ENCODE data around the gene HADHA. TPM values are rescaled to one million over a fixed set of nuclear protein-coding genes. Genes with fewer than 3 reads are reported as not detected.
"Not testable (repeated sequence)": the region's sequence is repeated elsewhere in the genome, so short reads cannot be mapped to it uniquely, and the experiment has no call there.

HADHA gene
- total RNA-seq, 4 donors from 2014 or later = 93.8 to 151 (median 110) TPM

DNA sequence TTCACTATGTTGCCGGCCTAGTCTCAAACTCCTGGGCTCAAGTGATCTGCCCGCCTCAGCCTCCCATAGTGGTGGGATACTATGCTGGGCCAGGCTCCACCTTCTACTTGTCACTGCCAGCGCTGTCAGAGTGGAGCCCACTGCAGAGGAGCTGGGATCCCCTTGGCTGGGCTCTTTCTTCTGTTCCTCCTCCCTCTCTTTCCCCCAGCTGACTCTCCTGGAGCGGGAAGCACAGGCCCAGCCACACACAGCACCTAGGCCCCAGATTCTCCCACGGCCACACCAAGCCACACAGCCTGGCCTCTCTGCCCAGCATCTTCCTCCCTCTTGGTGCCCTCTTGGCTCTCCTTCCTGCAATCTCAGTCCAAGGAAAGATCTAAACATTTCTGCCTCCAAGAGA lies 75.2 kb downstream of the HADHA start:
- no peak for DNase-seq
- TF ChIP-seq, protein P1, sequence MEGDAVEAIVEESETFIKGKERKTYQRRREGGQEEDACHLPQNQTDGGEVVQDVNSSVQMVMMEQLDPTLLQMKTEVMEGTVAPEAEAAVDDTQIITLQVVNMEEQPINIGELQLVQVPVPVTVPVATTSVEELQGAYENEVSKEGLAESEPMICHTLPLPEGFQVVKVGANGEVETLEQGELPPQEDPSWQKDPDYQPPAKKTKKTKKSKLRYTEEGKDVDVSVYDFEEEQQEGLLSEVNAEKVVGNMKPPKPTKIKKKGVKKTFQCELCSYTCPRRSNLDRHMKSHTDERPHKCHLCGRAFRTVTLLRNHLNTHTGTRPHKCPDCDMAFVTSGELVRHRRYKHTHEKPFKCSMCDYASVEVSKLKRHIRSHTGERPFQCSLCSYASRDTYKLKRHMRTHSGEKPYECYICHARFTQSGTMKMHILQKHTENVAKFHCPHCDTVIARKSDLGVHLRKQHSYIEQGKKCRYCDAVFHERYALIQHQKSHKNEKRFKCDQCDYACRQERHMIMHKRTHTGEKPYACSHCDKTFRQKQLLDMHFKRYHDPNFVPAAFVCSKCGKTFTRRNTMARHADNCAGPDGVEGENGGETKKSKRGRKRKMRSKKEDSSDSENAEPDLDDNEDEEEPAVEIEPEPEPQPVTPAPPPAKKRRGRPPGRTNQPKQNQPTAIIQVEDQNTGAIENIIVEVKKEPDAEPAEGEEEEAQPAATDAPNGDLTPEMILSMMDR (IDR thresholded peaks at IDR 0.05) = no peak
- no peak for TF ChIP-seq POLR2A (IDR thresholded peaks at IDR 0.05)
- Histone ChIP-seq H3K9me3 (no peaks in the 10 kb centered on the region), H3K27ac (no peak overlapping the region), H3K36me3 (no peaks in the 10 kb centered on the region), H3K4me1 (peaks cover 0 to 11% of the 10 kb centered on the region in 2 donors), H3K4me3 (no peak overlapping the region), H3K27me3 (peaks cover 10 to 17% of the 10 kb centered on the region in 2 donors)
- intact Hi-C loops (cut with DNase I; ENCODE audit: low total_unique reads) = no loop called here

DNA sequence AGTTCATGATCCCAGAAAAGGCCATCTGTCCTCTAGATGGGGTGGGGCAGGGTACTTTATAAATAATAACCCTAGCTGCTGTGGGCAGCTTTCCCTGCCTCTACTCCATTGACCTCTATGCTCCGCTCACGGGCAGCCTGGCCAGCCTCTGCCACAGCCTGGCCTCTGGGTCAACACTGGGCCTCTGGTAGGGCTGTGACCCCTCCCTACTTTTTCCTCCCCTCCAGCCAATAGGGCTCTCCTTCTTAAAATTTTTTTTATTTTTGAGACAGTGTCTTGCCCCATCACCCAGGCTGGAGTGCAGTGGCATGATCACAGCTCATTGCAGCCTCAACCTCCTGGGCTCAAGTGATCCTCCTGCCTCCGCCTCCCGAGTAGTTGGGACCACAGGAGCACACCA lies 75.6 kb downstream of the HADHA start:
- DNase-seq = no peak
- intact Hi-C loops (cut with DNase I; ENCODE audit: low total_unique reads) = no loop called here
- Histone ChIP-seq H3K9me3 (no peaks in the 10 kb centered on the region), H3K27me3 (peaks cover 6 to 12% of the 10 kb centered on the region in 2 donors), H3K27ac (no peak overlapping the region), H3K4me3 (no peak overlapping the region), H3K4me1 (peaks cover 0 to 8% of the 10 kb centered on the region in 2 donors), H3K36me3 (no peaks in the 10 kb centered on the region)
- TF ChIP-seq, protein P1 (IDR thresholded peaks at IDR 0.05) = no peak
- TF ChIP-seq POLR2A (IDR thresholded peaks at IDR 0.05) = no peak

DNA sequence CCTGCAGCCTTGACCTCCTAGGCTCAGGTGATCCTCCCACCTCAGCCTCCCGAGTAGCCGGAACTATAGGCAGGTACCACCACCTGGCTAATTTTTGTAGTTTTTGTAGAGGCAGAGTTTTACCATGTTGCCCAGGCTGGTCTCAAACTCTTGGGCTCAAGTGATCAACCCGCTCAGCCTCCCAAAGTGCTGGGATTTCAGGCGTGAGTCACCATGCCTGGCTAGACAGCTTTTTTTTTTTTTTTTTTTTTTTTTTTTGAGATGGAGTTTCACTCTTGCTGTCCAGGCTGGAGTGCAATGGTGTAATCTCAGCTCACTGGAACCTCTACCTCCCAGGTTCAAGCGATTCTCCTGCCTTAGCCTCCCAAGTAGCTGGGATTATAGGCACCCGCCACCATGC lies 77.9 kb downstream of the HADHA start:
- intact Hi-C loops (cut with DNase I; ENCODE audit: low total_unique reads); H3K36me3 ChIP-seq; H3K4me1 ChIP-seq; H3K27me3 ChIP-seq; H3K27ac ChIP-seq; H3K4me3 ChIP-seq; H3K9me3 ChIP-seq; DNase-seq: not testable (repeated sequence)

DNA sequence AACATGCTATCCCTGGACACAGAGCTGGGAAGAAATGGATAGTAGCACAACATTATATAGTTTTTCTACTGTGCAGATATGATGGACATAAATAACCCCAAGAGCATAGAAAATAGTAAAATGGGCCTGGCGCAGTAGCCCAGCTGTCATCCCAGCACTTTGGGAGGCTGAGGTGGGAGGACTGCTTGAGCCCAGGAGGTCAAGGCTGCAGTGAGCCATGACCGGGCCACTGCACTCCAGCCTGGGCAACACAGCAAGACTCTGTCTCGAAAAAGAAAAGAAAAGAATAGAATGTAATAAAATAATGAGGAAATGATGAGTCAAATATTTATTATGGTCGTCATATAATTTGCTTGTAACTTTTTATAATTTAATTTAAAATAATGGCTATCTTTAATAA lies 79.0 kb downstream of the HADHA start:
- H3K4me1 ChIP-seq = no peaks in the 10 kb centered on the region

DNA sequence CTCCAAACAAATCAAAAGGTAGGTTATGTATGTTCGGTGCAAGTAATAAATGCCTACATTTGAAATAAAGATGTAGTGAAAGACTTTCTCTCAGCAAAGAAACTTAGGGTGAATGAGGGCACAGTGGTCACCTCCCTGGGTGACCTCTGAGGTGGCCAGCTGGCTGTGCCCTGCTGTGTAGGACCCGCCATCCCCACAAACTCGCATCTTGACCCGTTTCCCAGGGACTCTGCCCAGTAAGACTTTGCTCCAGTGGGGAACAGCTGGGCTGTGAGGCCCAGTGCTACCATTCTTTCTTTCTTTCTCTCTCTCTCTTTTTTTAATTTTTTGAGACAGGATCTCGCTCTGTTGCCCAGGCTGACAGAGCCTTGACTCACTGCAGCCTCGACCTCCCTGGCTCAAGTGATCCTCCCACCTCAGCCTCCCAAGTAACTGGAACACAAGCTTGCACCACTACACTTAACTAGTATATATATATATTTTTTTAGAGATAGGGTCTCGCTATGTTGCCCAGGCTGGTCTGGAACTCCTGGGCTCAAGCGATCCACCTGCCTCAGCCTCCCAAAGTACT lies 79.7 kb downstream of the HADHA start:
- H3K36me3 ChIP-seq = no peaks in the 10 kb centered on the region
- no peak overlapping the region for H3K4me3 ChIP-seq
- no peaks in the 10 kb centered on the region for H3K4me1 ChIP-seq
- TF ChIP-seq, protein P1 (IDR thresholded peaks at IDR 0.05) = no peak
- no peak for TF ChIP-seq POLR2A (IDR thresholded peaks at IDR 0.05)
- intact Hi-C loops (cut with DNase I; ENCODE audit: low total_unique reads) = no loop called here
- no peaks in the 10 kb centered on the region for H3K9me3 ChIP-seq
- no peak overlapping the region for H3K27ac ChIP-seq
- no peaks in the 10 kb centered on the region for H3K27me3 ChIP-seq
- DNase-seq = no peak

More for the DNA sequence above, 79.0 kb downstream of the HADHA start:
- intact Hi-C loops (cut with DNase I; ENCODE audit: low total_unique reads) = no loop called here
- H3K36me3 ChIP-seq = no peaks in the 10 kb centered on the region
- no peak for TF ChIP-seq POLR2A (IDR thresholded peaks at IDR 0.05)
- TF ChIP-seq, protein P1 (IDR thresholded peaks at IDR 0.05) = no peak
- H3K9me3 ChIP-seq = no peaks in the 10 kb centered on the region
- H3K27me3 ChIP-seq = no peaks in the 10 kb centered on the region
- H3K4me3 ChIP-seq = no peak overlapping the region
- no peak for DNase-seq
- no peak overlapping the region for H3K27ac ChIP-seq

DNA sequence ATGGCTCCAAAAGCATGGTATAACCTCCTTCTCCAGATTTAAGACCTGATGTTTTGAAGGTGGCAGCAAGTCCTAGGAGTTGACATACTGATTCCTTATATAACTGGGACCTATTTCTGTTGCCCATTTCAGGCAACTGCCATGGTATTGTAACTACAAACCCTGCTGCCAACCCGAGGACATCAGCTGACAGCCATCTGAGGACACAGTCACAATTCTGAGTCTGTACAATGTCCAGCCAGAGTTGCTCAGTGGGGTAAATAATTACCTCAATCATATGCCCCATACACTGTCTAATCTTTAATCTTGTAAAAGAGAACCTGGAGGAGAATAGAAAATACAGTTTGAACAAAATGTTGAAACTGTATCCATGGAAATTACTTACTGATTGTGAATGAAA lies 80.2 kb downstream of the HADHA start:
- Histone ChIP-seq H3K9me3 (no peaks in the 10 kb centered on the region), H3K4me3 (no peak overlapping the region), H3K27ac (no peak overlapping the region), H3K4me1 (no peaks in the 10 kb centered on the region), H3K36me3 (no peaks in the 10 kb centered on the region), H3K27me3 (no peaks in the 10 kb centered on the region)
- TF ChIP-seq, protein P1 (IDR thresholded peaks at IDR 0.05) = no peak
- TF ChIP-seq POLR2A (IDR thresholded peaks at IDR 0.05) = no peak
- DNase-seq = no peak
- intact Hi-C loops (cut with DNase I; ENCODE audit: low total_unique reads) = no loop called here
